ENCODE results near the gene EAF1. TPM values are rescaled to one million over a fixed set of nuclear protein-coding genes. Genes with fewer than 3 reads are reported as not detected.
"Not testable (repeated sequence)": the region's sequence is repeated elsewhere in the genome, so short reads cannot be mapped to it uniquely, and the experiment has no call there.

EAF1 gene
- total RNA-seq, 2 donors from 2014 or later = 8.2 to 12.0 TPM

DNA sequence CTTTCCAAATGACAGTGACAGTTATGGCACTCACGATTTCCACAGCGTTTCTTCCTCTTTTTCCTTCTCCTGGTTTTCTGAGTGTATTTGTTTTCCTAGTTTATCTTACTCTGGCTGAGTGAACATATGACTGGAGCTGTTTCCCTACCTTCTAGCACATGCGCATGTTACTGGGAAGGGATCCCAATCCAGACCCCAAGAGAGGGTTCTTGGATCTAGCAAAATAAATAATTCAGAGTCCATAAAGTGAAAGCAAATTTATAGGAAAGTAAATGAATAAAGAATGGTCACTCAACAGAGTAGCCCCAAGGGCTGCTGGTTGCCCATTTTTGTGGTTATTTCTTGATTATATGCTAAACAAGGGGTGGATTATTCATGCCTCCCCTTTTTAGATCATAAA, 23.9 kb upstream of the EAF1 start:
- intact Hi-C loops (cut with DNase I) = loop anchor here in 1 of 2 donors (10.0 kb wide), 1 partner anchor 199 kb away; the partner anchor contains the start of gene CAPN7
- ATAC-seq (no peak), DNase-seq (no peak)

- ATAC-seq = no peak
- intact Hi-C loops (cut with DNase I) = loop anchor here in 1 of 2 donors (10.0 kb wide), 1 partner anchor 199 kb away; the partner anchor contains the start of gene CAPN7
- no peak for DNase-seq
Observed at GRCh38 chr3:15403965-15404364, 23.4 kb upstream of the EAF1 start.

- intact Hi-C loops (cut with DNase I) = loop anchor here (1.0 to 10.0 kb wide), 3 partner anchors 136 to 202 kb away; partner anchors contain the start of gene CAPN7 (in 1 of the 2)
- no peak for DNase-seq
- ATAC-seq = no peak
Observed at GRCh38 chr3:15404767-15405166, 22.6 kb upstream of the EAF1 start.

- ATAC-seq (peak; percentile 63 to 81), DNase-seq (no peak)
- intact Hi-C loops (cut with DNase I) = loop anchor here (1.0 to 10.0 kb wide), 3 partner anchors 137 to 203 kb away; partner anchors contain the start of gene CAPN7 (in 1 of the 2)
Observed at GRCh38 chr3:15405448-15406050, 21.8 kb upstream of the EAF1 start.

- no peak for DNase-seq
- intact Hi-C loops (cut with DNase I) = loop anchor here (5.0 to 10.0 kb wide), 2 partner anchors 204 to 207 kb away; partner anchors contain the start of gene CAPN7 (in 1 of the 2)
- ATAC-seq = no peak
Observed at GRCh38 chr3:15409239-15409638, 18.2 kb upstream of the EAF1 start.

DNA sequence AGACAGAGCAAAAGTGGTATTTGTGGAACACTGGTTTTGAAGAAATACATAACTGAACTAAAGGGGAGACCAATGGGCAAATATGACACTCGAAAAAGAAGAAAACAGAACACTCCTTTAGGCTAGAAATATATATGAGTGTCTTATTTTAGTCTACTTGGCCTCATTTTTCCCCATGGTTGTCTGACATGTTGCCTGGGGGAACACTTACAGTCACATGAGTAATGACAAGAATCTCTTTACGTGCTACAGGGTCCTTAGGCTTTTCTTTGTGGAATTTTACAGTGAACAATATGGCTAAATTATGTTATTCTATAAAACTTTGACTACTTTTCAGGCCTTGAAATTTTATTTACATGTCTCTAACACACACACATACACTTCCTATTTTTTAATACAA, 17.6 kb upstream of the EAF1 start:
- intact Hi-C loops (cut with DNase I) = loop anchor here (5.0 to 10.0 kb wide), 2 partner anchors 205 to 207 kb away; partner anchors contain the start of gene CAPN7 (in 1 of the 2)
- ATAC-seq = no peak

DNA sequence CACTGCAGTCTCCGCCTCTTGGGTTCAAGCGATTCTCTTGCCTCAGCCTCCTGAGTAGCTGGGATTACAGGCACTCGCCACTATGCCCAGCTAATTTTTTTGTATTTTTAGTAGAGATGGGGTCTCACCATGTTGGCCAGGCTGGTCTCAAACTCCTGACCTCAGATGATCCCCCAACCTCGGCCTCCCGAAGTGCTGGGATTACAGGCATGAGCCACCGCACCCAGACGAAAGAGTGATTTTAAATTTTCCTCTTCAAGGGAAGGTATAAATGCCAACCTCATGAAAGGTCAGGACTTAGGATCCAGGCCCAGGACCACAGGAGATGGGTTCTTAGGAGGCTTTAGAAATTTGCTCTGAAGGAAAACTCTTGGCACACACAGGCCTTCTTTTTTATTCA, 16.4 kb upstream of the EAF1 start:
- ATAC-seq, DNase-seq: not testable (repeated sequence)

More for the DNA sequence above, 17.6 kb upstream of the EAF1 start:
- DNase-seq = no peak

DNA sequence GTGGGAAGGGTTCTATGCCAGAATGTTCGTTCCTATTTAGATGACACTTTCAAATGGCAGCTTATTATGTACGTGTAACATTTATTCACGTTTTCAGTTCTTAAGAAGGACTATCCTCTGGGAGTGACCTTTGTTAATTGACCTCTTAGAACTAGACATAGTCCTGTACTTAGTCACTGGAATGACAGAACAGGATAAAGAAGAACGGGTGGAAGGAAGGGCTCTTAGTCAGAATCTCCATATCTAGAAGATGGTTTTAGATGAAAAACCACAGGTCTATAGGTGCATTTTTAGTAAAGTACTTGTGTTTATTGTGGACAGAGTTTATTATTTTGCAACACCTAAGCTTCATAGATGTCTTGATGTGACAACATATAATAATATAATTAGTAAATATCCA, 6.5 kb upstream of the EAF1 start:
- intact Hi-C loops (cut with DNase I) = loop anchor here in 1 of 2 donors (10.0 kb wide), 1 partner anchor 134 kb away; no protein-coding TSS in a partner anchor
- DNase-seq = no peak

More for the DNA sequence above, 16.4 kb upstream of the EAF1 start:
- intact Hi-C loops (cut with DNase I) = not testable (repeated sequence)

DNA sequence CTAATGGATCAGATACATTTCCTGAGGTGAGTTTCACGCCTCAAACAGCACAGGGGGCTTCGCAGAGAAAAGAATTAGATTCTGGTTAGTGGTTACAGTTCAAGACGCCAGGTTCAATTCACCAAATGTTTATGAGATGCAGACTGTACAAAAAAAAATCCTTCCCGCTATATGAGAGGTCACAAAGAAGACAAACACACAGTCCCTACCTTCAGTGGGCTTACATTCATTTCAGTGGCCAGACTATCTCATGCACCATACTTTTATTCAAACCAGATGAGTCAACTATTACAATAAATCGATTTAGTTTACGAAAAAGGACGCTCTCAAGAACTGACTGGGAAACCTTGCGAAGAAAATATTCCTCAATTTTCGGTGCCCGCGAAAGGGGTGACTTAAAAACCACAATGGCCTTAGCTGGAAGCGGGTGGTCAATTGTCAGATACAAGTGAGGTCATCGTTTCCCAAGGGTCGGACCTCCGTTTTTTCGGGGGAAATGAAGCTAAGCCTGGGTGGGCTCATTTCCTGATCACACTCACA, 749 bp upstream of the EAF1 start:
- DNase-seq = no peak
- intact Hi-C loops (cut with DNase I) = loop anchor here (5.0 to 10.0 kb wide), 2 partner anchors 128 to 131 kb away; no protein-coding TSS in a partner anchor
- ATAC-seq = no peak

More for the DNA sequence above, 6.5 kb upstream of the EAF1 start:
- no peak for ATAC-seq

- ATAC-seq (peak; percentile 9 to 33), DNase-seq (no peak)
- intact Hi-C loops (cut with DNase I) = loop anchor here (5.0 to 10.0 kb wide), 2 partner anchors 127 to 129 kb away; no protein-coding TSS in a partner anchor
Observed at GRCh38 chr3:15427981-15428380, 583 bp downstream of the EAF1 start.

GRCh38 chr3:15428539-15428938, 1.1 kb downstream of the EAF1 start:
- ATAC-seq (peak in 1 of 2 donors; percentile 68), DNase-seq (no peak)
- intact Hi-C loops (cut with DNase I) = loop anchor here (5.0 to 10.0 kb wide), 2 partner anchors 126 to 129 kb away; no protein-coding TSS in a partner anchor

GRCh38 chr3:15429080-15429479, 1.7 kb downstream of the EAF1 start:
- DNase-seq (no peak), ATAC-seq (no peak)
- intact Hi-C loops (cut with DNase I) = loop anchor here (5.0 to 10.0 kb wide), 2 partner anchors 126 to 128 kb away; no protein-coding TSS in a partner anchor

- no peak for ATAC-seq
- DNase-seq = no peak
- intact Hi-C loops (cut with DNase I) = no loop called here
Observed at GRCh38 chr3:15430624-15431023, 3.2 kb downstream of the EAF1 start.

GRCh38 chr3:15431256-15431837, 3.9 kb downstream of the EAF1 start:
- intact Hi-C loops (cut with DNase I) = no loop called here
- ATAC-seq = no peak
- no peak for DNase-seq

DNA sequence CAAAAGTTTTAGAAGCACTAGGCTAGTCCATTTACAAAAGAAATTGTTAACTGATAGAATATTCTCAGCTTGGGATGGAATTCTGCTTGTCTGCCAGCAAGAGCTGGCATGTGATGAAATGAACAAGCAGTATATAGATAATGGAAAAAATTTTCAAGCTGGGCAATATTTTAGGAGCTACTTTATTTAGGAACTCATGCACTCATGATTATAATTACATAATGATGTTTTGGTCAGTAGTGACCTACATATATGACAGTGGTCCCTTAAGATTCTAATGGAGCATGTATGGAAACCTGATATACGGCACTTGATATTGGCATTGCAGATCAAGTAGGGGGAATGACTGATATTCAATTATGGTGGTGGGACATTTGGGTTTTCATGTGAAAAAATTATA, 6.1 kb downstream of the EAF1 start:
- no peak for DNase-seq
- intact Hi-C loops (cut with DNase I) = no loop called here
- ATAC-seq = no peak

- no peak for ATAC-seq
Observed at GRCh38 chr3:15434756-15435155, 7.4 kb downstream of the EAF1 start.

GRCh38 chr3:15436246-15436645, 8.8 kb downstream of the EAF1 start:
- ATAC-seq (no peak), DNase-seq (no peak)
- intact Hi-C loops (cut with DNase I) = no loop called here

More at GRCh38 chr3:15434756-15435155, 7.4 kb downstream of the EAF1 start:
- no peak for DNase-seq
- intact Hi-C loops (cut with DNase I) = no loop called here

GRCh38 chr3:15438983-15439382, 11.6 kb downstream of the EAF1 start:
- intact Hi-C loops (cut with DNase I) = no loop called here
- ATAC-seq = no peak
- no peak for DNase-seq

DNA sequence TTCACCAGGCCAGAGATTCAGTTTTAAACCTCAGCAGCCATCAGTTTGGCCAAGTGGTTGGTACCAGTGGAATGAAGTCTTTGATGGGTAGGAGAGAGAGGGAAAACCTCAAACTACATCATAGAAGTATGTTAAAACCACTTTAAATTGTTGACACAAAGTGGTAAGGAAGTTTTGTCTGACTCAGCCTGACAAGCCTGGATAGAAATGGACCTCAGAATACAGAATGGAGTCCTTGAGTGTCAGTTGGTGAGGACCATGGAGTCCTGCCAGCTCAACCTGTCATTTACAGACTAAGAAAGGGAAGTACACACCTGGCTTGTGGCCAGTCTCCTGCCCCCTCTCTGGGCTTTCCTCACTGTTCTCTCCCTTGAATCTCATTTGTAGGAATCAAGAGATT, 12.1 kb downstream of the EAF1 start:
- DNase-seq (no peak), ATAC-seq (no peak)
- intact Hi-C loops (cut with DNase I) = no loop called here

DNA sequence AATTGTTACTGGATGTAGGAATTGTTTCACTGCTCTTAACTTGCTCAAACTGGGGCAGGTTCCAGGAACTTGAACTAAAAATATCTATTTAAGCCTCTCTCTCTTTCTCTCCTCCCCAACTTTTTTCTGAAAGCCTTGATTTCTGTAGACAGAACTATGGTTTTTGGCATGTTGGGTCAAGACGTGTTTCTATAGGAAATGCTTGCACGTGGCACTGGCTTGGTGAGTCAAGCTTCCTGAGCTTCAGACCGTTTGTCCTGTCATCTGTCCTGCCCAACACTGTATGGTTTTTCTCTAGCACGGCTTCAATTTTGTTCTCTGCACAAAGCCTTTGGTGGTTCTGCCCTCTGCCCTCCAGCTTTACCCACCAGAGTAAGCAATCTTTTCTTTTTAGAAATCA, 13.5 kb downstream of the EAF1 start:
- intact Hi-C loops (cut with DNase I) = no loop called here
- ATAC-seq = no peak
- no peak for DNase-seq
